ENCODE measurements around the gene COL4A2.
"Not testable (repeated sequence)": the region's sequence is repeated elsewhere in the genome, so short reads cannot be mapped to it uniquely, and the experiment has no call there.

COL4A2 gene

DNA sequence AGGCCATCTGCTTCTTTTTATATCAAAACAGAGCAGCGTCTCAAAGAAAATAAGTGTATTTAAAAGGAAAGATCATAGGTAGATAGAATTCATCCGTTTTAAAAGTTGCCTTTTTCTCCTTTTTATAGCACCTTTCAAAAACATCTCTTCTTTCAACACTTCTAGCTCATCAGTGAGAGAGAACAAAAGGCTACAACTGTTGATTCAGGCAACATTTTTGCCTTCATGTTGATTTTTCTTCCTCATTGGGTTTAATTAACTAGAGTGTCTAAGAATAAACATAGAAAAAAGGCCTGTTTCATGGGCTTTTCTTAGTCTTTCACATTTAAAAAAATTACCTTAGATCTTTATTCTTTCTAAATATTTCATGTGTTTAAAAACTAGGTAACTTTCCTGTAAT is 13.6 kb downstream of the COL4A2 start:
- Histone ChIP-seq H3K79me2 (ENCODE audit: low read length) (no peaks in the 10 kb centered on the region), H3K9me3 (replicated peaks; ENCODE audit: insufficient read depth, low read length) (no peaks in the 10 kb centered on the region), H2AFZ (ENCODE audit: low read length) (no peak overlapping the region), H4K20me1 (ENCODE audit: insufficient read depth, low read length) (no peaks in the 10 kb centered on the region), H3K4me1 (ENCODE audit: low read length) (no peaks in the 10 kb centered on the region), H3K27ac (ENCODE audit: low read length) (no peak overlapping the region), H3K9ac (ENCODE audit: low read length) (no peak overlapping the region), H3K4me2 (ENCODE audit: low read depth, low read length) (no peak overlapping the region), H3K27me3 (replicated peaks; ENCODE audit: insufficient read depth, low read length) (no peaks in the 10 kb centered on the region), H3K4me3 (ENCODE audit: low read length) (no peak overlapping the region), H3K36me3 (replicated peaks; ENCODE audit: insufficient read depth, low read length) (no peaks in the 10 kb centered on the region), H3F3A (ENCODE audit: insufficient read depth, low read length) (no peaks in the 10 kb centered on the region), H3K9me2 (replicated peaks; ENCODE audit: insufficient read depth, low read length) (no peaks in the 10 kb centered on the region)
- DNase-seq = no peak
- TF ChIP-seq EZH2phosphoT487 (IDR thresholded peaks at IDR 0.05; ENCODE audit: low read length) (no peak), EZH2 (optimal IDR thresholded peaks at IDR 0.05; ENCODE audit: low read depth, low read length) (no peak)
- TF ChIP-seq, protein P1, sequence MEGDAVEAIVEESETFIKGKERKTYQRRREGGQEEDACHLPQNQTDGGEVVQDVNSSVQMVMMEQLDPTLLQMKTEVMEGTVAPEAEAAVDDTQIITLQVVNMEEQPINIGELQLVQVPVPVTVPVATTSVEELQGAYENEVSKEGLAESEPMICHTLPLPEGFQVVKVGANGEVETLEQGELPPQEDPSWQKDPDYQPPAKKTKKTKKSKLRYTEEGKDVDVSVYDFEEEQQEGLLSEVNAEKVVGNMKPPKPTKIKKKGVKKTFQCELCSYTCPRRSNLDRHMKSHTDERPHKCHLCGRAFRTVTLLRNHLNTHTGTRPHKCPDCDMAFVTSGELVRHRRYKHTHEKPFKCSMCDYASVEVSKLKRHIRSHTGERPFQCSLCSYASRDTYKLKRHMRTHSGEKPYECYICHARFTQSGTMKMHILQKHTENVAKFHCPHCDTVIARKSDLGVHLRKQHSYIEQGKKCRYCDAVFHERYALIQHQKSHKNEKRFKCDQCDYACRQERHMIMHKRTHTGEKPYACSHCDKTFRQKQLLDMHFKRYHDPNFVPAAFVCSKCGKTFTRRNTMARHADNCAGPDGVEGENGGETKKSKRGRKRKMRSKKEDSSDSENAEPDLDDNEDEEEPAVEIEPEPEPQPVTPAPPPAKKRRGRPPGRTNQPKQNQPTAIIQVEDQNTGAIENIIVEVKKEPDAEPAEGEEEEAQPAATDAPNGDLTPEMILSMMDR (IDR thresholded peaks at IDR 0.05; ENCODE audit: low read length) = no peak

DNA sequence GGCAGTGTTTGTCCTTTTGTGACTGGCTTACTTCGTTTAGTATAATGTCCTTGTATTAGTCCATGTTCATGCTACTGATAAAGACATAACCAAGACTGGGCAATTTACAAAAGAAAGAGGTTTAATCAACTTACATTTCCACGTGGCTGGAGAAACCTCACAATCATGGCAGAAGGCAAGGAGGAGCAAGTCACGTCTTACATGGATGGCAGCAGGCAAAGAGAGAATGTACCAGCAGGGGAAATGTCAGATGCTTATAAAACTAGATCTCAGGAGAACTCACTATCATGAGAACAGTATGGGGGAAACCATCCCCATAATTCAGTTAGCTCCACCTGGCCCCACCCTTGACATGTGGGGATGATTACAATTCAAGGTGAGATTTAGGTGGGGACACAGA is 14.5 kb downstream of the COL4A2 start:
- H3K4me3 ChIP-seq (ENCODE audit: low read length); H4K20me1 ChIP-seq (ENCODE audit: insufficient read depth, low read length); DNase-seq; H3K27me3 ChIP-seq (replicated peaks; ENCODE audit: insufficient read depth, low read length); H3K9me2 ChIP-seq (replicated peaks; ENCODE audit: insufficient read depth, low read length); H3K4me2 ChIP-seq (ENCODE audit: low read depth, low read length); H3K79me2 ChIP-seq (ENCODE audit: low read length); H2AFZ ChIP-seq (ENCODE audit: low read length); H3K27ac ChIP-seq (ENCODE audit: low read length); H3K4me1 ChIP-seq (ENCODE audit: low read length); H3K36me3 ChIP-seq (replicated peaks; ENCODE audit: insufficient read depth, low read length); H3F3A ChIP-seq (ENCODE audit: insufficient read depth, low read length); H3K9ac ChIP-seq (ENCODE audit: low read length); H3K9me3 ChIP-seq (replicated peaks; ENCODE audit: insufficient read depth, low read length): not testable (repeated sequence)

DNA sequence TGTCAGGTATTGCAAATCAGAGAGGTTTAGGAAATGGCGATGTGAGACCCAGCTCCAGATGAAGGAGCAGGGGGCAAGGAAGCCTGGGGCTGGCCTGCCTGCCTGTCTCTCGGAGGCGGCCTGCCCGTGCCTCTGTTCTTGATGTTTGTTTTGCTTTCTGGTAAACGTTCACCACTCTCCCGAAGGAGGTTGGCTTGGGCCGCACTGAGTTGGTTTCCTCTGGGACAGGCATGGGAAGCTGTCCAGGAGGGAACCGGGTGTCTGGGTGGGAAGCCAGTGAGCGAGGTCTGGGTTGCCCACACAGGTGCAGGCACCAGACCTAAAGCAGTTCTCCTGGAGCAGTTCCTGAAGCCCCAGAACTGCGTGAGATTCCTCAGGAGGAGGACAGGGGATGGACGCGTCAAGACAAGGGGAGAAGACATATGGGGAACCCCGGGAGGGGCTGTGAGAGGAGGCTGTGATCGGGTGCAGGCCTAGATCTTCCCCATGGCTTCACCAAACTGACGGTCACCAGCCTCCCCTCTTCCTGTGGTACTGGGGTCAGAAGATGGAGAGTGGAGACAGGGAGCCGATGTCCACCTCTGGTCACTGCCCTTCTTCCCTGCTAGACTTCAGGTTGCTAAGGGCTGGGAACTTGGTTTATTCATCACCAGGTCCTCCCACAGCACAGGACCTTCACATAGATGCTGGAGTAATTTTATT is 15.2 kb downstream of the COL4A2 start:
- Histone ChIP-seq H3K4me1 (ENCODE audit: low read length) (no peaks in the 10 kb centered on the region), H4K20me1 (ENCODE audit: insufficient read depth, low read length) (no peaks in the 10 kb centered on the region), H3K4me3 (ENCODE audit: low read length) (no peak overlapping the region), H2AFZ (ENCODE audit: low read length) (no peak overlapping the region), H3K27me3 (replicated peaks; ENCODE audit: insufficient read depth, low read length) (no peaks in the 10 kb centered on the region), H3K36me3 (replicated peaks; ENCODE audit: insufficient read depth, low read length) (no peaks in the 10 kb centered on the region), H3K9me3 (replicated peaks; ENCODE audit: insufficient read depth, low read length) (no peaks in the 10 kb centered on the region), H3F3A (ENCODE audit: insufficient read depth, low read length) (no peaks in the 10 kb centered on the region), H3K4me2 (ENCODE audit: low read depth, low read length) (no peak overlapping the region), H3K9ac (ENCODE audit: low read length) (no peak overlapping the region), H3K79me2 (ENCODE audit: low read length) (no peaks in the 10 kb centered on the region), H3K9me2 (replicated peaks; ENCODE audit: insufficient read depth, low read length) (no peaks in the 10 kb centered on the region), H3K27ac (ENCODE audit: low read length) (no peak overlapping the region)
- DNase-seq = no peak
- TF ChIP-seq EZH2 (optimal IDR thresholded peaks at IDR 0.05; ENCODE audit: low read depth, low read length) (no peak), EZH2phosphoT487 (IDR thresholded peaks at IDR 0.05; ENCODE audit: low read length) (no peak)
- TF ChIP-seq, protein P1 (IDR thresholded peaks at IDR 0.05; ENCODE audit: low read length) = no peak

DNA sequence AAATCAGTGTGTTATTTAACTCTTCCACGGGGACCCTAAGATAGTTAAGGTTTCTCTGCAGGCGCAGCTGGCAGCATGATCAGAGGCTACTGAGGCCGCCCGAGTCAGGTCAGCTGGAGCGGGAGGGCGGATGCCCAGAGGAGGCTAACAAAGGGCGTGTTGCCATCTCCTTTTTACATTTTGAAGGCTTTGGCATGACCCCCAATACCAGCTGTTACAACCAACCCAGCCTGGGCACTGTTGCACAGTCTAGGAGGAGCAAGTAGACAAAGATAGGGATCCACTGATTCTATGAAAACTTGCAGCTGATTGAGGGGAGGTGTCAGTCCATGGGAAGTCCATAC is 15.7 kb downstream of the COL4A2 start:
- H3K9me2 ChIP-seq (replicated peaks; ENCODE audit: insufficient read depth, low read length) = no peaks in the 10 kb centered on the region
- TF ChIP-seq EZH2 (optimal IDR thresholded peaks at IDR 0.05; ENCODE audit: low read depth, low read length) (no peak), EZH2phosphoT487 (IDR thresholded peaks at IDR 0.05; ENCODE audit: low read length) (no peak)
- TF ChIP-seq, protein P1 (IDR thresholded peaks at IDR 0.05; ENCODE audit: low read length) = no peak
- no peaks in the 10 kb centered on the region for H3K9me3 ChIP-seq (replicated peaks; ENCODE audit: insufficient read depth, low read length)
- no peak overlapping the region for H2AFZ ChIP-seq (ENCODE audit: low read length)
- no peak overlapping the region for H3K27ac ChIP-seq (ENCODE audit: low read length)
- H3K4me3 ChIP-seq (ENCODE audit: low read length) = no peak overlapping the region
- no peaks in the 10 kb centered on the region for H3K27me3 ChIP-seq (replicated peaks; ENCODE audit: insufficient read depth, low read length)
- H3K36me3 ChIP-seq (replicated peaks; ENCODE audit: insufficient read depth, low read length) = no peaks in the 10 kb centered on the region
- DNase-seq = no peak
- H3K9ac ChIP-seq (ENCODE audit: low read length) = no peak overlapping the region
- no peak overlapping the region for H3K4me2 ChIP-seq (ENCODE audit: low read depth, low read length)
- H4K20me1 ChIP-seq (ENCODE audit: insufficient read depth, low read length) = no peaks in the 10 kb centered on the region
- H3F3A ChIP-seq (ENCODE audit: insufficient read depth, low read length) = no peaks in the 10 kb centered on the region
- H3K4me1 ChIP-seq (ENCODE audit: low read length) = no peaks in the 10 kb centered on the region
- no peaks in the 10 kb centered on the region for H3K79me2 ChIP-seq (ENCODE audit: low read length)

All from MM.1S (cell line).